Measurements from ENCODE around the gene KCNQ4. TPM values are rescaled to one million over a fixed set of nuclear protein-coding genes. Genes with fewer than 3 reads are reported as not detected.

The KCNQ4 gene
- polyA plus RNA-seq, 1 donor from 2014 or later, result not detected

- Histone ChIP-seq H3K79me2 (replicated peaks; ENCODE audit: insufficient read depth, low read length) (no peaks in the 10 kb centered on the region), H3K4me3 (ENCODE audit: low read length) (no peak overlapping the region), H3K9me2 (ENCODE audit: insufficient read depth, low read length) (no peaks in the 10 kb centered on the region), H3K27me3 (ENCODE audit: insufficient read depth, low read depth, low read length) (peaks cover 10% of the 10 kb centered on the region), H3K4me2 (ENCODE audit: low read length) (no peak overlapping the region), H3F3A (ENCODE audit: insufficient read depth, low read length, poor library complexity, severe bottlenecking) (no peaks in the 10 kb centered on the region), H3K9ac (ENCODE audit: low read length) (no peak overlapping the region), H3K36me3 (ENCODE audit: insufficient read depth, low read length) (no peaks in the 10 kb centered on the region), H3K27ac (ENCODE audit: low read length) (no peak overlapping the region), H4K20me1 (ENCODE audit: insufficient read depth) (no peaks in the 10 kb centered on the region), H2AFZ (ENCODE audit: low read depth, low read length) (no peak overlapping the region), H3K9me3 (ENCODE audit: low read length) (no peaks in the 10 kb centered on the region)
- TF ChIP-seq EZH2 (IDR thresholded peaks at IDR 0.05; ENCODE audit: borderline replicate concordance, insufficient read depth, low read length, poor library complexity, severe bottlenecking), result no peak
- no peak for TF ChIP-seq EP300 (conservative IDR thresholded peaks at IDR 0.05; ENCODE audit: poor library complexity, severe bottlenecking)
- TF ChIP-seq, protein P1, sequence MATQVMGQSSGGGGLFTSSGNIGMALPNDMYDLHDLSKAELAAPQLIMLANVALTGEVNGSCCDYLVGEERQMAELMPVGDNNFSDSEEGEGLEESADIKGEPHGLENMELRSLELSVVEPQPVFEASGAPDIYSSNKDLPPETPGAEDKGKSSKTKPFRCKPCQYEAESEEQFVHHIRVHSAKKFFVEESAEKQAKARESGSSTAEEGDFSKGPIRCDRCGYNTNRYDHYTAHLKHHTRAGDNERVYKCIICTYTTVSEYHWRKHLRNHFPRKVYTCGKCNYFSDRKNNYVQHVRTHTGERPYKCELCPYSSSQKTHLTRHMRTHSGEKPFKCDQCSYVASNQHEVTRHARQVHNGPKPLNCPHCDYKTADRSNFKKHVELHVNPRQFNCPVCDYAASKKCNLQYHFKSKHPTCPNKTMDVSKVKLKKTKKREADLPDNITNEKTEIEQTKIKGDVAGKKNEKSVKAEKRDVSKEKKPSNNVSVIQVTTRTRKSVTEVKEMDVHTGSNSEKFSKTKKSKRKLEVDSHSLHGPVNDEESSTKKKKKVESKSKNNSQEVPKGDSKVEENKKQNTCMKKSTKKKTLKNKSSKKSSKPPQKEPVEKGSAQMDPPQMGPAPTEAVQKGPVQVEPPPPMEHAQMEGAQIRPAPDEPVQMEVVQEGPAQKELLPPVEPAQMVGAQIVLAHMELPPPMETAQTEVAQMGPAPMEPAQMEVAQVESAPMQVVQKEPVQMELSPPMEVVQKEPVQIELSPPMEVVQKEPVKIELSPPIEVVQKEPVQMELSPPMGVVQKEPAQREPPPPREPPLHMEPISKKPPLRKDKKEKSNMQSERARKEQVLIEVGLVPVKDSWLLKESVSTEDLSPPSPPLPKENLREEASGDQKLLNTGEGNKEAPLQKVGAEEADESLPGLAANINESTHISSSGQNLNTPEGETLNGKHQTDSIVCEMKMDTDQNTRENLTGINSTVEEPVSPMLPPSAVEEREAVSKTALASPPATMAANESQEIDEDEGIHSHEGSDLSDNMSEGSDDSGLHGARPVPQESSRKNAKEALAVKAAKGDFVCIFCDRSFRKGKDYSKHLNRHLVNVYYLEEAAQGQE (IDR thresholded peaks at IDR 0.05; ENCODE audit: borderline replicate concordance), result no peak
- no peak for TF ChIP-seq TAF1 (IDR thresholded peaks at IDR 0.05; ENCODE audit: low read depth)
- no peak for TF ChIP-seq SMC3 (conservative IDR thresholded peaks at IDR 0.05; ENCODE audit: poor library complexity)
- TF ChIP-seq CTCF (IDR thresholded peaks at IDR 0.05; ENCODE audit: poor library complexity, severe bottlenecking), result no peak
- TF ChIP-seq RAD21 (conservative IDR thresholded peaks at IDR 0.05), result no peak
- TF ChIP-seq MXI1 (conservative IDR thresholded peaks at IDR 0.05; ENCODE audit: poor library complexity, severe bottlenecking), result no peak
- TF ChIP-seq POLR2AphosphoS5 (IDR thresholded peaks at IDR 0.05), result no peak
Observed at GRCh38 chr1:40822890-40823289, 39.3 kb downstream of the KCNQ4 start.

DNA sequence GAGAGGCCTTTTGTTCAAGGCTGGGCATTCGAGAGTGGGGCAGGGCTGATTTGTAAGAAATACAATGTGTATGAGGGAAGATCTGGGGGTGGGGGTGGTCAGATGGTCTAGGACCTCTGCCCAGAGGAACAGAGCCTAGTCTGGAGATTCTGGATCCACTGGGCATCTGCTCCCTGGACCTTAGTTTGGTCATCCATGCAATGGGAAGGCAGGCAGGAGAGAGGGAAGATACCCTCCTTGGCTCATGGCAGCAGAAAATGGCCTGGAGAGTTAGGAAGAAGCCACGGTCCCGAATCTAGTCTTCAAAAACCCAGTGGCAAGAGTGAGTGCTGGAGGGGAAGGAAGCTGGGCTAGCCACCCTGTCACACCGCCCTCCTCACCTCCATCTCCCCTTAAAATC, 39.8 kb downstream of the KCNQ4 start:
- TF ChIP-seq EZH2 (IDR thresholded peaks at IDR 0.05; ENCODE audit: borderline replicate concordance, insufficient read depth, low read length, poor library complexity, severe bottlenecking) (no peak), TAF1 (IDR thresholded peaks at IDR 0.05; ENCODE audit: low read depth) (no peak), CTCF (IDR thresholded peaks at IDR 0.05; ENCODE audit: poor library complexity, severe bottlenecking) (no peak), SMC3 (conservative IDR thresholded peaks at IDR 0.05; ENCODE audit: poor library complexity) (no peak), EP300 (conservative IDR thresholded peaks at IDR 0.05; ENCODE audit: poor library complexity, severe bottlenecking) (no peak), MXI1 (conservative IDR thresholded peaks at IDR 0.05; ENCODE audit: poor library complexity, severe bottlenecking) (no peak), POLR2AphosphoS5 (IDR thresholded peaks at IDR 0.05) (no peak), RAD21 (conservative IDR thresholded peaks at IDR 0.05) (no peak)
- TF ChIP-seq, protein P1 (IDR thresholded peaks at IDR 0.05; ENCODE audit: borderline replicate concordance), result no peak
- no peak overlapping the region for H3K27ac ChIP-seq (ENCODE audit: low read length)
- no peaks in the 10 kb centered on the region for H3F3A ChIP-seq (ENCODE audit: insufficient read depth, low read length, poor library complexity, severe bottlenecking)
- H3K4me2 ChIP-seq (ENCODE audit: low read length), result no peak overlapping the region
- H3K9me2 ChIP-seq (ENCODE audit: insufficient read depth, low read length), result no peaks in the 10 kb centered on the region
- H3K79me2 ChIP-seq (replicated peaks; ENCODE audit: insufficient read depth, low read length), result no peaks in the 10 kb centered on the region
- no peak overlapping the region for H3K4me3 ChIP-seq (ENCODE audit: low read length)
- no peak overlapping the region for H3K9ac ChIP-seq (ENCODE audit: low read length)
- H3K9me3 ChIP-seq (ENCODE audit: low read length), result no peaks in the 10 kb centered on the region
- peaks cover 6% of the 10 kb centered on the region for H3K27me3 ChIP-seq (ENCODE audit: insufficient read depth, low read depth, low read length)
- H2AFZ ChIP-seq (ENCODE audit: low read depth, low read length), result no peak overlapping the region
- no peaks in the 10 kb centered on the region for H4K20me1 ChIP-seq (ENCODE audit: insufficient read depth)
- no peaks in the 10 kb centered on the region for H3K36me3 ChIP-seq (ENCODE audit: insufficient read depth, low read length)
